K562 (cell line): Measurements from ENCODE around the gene TCF3. TPM values are rescaled to one million over a fixed set of nuclear protein-coding genes. Genes with fewer than 3 reads are reported as not detected.

Experiments
- ATAC-seq: fragments of 200-7000 bp; cut with Tn5 transposase; 3 replicates; pipeline ENCODE4 v1.9.1; 2020; ENCODE audit warnings: moderate library complexity
- BruUV-seq: library from RNA; stranded (reverse); fragments of 400-500 nt; replicated peaks from 2 replicates; lab custom pipeline; 2021; lab: Mats Ljungman, UMichigan
- CTCF ChIA-PET: fragments of 300-600 bp; formaldehyde crosslinking; extraction: SDS; loops from one replicate; lab custom pipeline; 2021; ENCODE audit warnings: low intra/inter-chr PET ratio; lab: Yijun Ruan, JAX
- POLR2A ChIA-PET: fragments of 300-600, 350-650 bp; sonication (Branson Sonifier 250); formaldehyde crosslinking; extraction: SDS; loops from one replicate; lab custom pipeline; 2021; ENCODE audit warnings: antibody characterized with exemption, inconsistent platforms; lab: Yijun Ruan, JAX
- DNase-seq, 4 experiments: peaks; one replicate each; pipeline versions ENCODE4 v3.0.0 to v3.0.0-alpha.2; 2011 to 2018; ENCODE audit warnings: low spot score in 3 of 4, mixed read lengths in 3 of 4; ENCODE audit errors: extremely low read depth in 1 of 4
- FAIRE-seq: peaks from 2 replicates; lab custom pipeline; 2011; peaks lifted over from hg19 to GRCh38; lab: Jason Lieb, UNC
- H2AFZ ChIP-seq: 2 replicates; pipeline ENCODE4 v1.6.0; 2011; ENCODE audit warnings: low read depth, low read length, control low read depth, inconsistent platforms
- H3K27ac ChIP-seq: fragments of 200-600 bp; 3 replicates; pipeline ENCODE4 v1.8.0; 2011; ENCODE audit warnings: low read depth, mild to moderate bottlenecking, control low read depth, inconsistent platforms, low read length, moderate library complexity, mixed read lengths; ENCODE audit errors: extremely low read depth
- H3K27me3 ChIP-seq, 2 experiments: fragments of 300-600 bp in 1 of 2; 2 replicates in 1 of 2; 3 replicates in 1 of 2; pipeline versions ENCODE4 v1.6.0 to v1.8.0; 2011; ENCODE audit warnings: inconsistent platforms in 2 of 2, low read length in 2 of 2, mild to moderate bottlenecking in 1 of 2, mixed read lengths in 1 of 2, moderate library complexity in 1 of 2; ENCODE audit not compliant: control insufficient read depth in 2 of 2, insufficient read depth in 2 of 2
- H3K36me3 ChIP-seq: fragments of 300-600 bp; 3 replicates; pipeline ENCODE4 v1.8.0; 2011; ENCODE audit warnings: mild to moderate bottlenecking, low read length, inconsistent platforms; ENCODE audit not compliant: control insufficient read depth, insufficient read depth
- H3K4me1 ChIP-seq, 2 experiments: fragments of 200-600 bp in 1 of 2; replicated peaks in 1 of 2; 2 replicates in 1 of 2; 3 replicates in 1 of 2; pipeline versions ENCODE4 v1.5.1 to v1.8.0; 2011; ENCODE audit warnings: inconsistent platforms in 2 of 2, low read length in 2 of 2, mild to moderate bottlenecking in 1 of 2, mixed read lengths in 1 of 2, moderate library complexity in 1 of 2; ENCODE audit not compliant: control insufficient read depth in 2 of 2, insufficient read depth in 2 of 2
- H3K4me2 ChIP-seq: 2 replicates; pipeline ENCODE4 v1.6.1; 2011; ENCODE audit warnings: low read length, control low read depth, inconsistent platforms, mixed read lengths; ENCODE audit not compliant: insufficient read depth
- H3K4me3 ChIP-seq: fragments of 200-600 bp; sonication (generic), shearing (Covaris generic); 2 replicates; pipeline ENCODE4 v1.5.1; 2016; ENCODE audit warnings: control low read depth, inconsistent platforms
- H3K79me2 ChIP-seq: fragments of 200-600 bp; 3 replicates; pipeline ENCODE4 v1.8.0; 2011; ENCODE audit warnings: low read length, inconsistent platforms; ENCODE audit not compliant: control insufficient read depth, insufficient read depth
- H3K9ac ChIP-seq, 2 experiments: 2 replicates each; pipeline versions ENCODE4 v1.6.0 to v1.6.1; 2011; ENCODE audit warnings: low read depth in 2 of 2, low read length in 2 of 2, control low read depth in 1 of 2, inconsistent platforms in 1 of 2, mild to moderate bottlenecking in 1 of 2, mixed read lengths in 1 of 2; ENCODE audit not compliant: insufficient read depth in 1 of 2
- H3K9me1 ChIP-seq: one replicate; pipeline ENCODE4 v1.6.0; 2011; ENCODE audit warnings: inconsistent platforms, mild to moderate bottlenecking, low read length, moderate library complexity; ENCODE audit not compliant: control insufficient read depth, insufficient read depth
- H3K9me3 ChIP-seq: replicated peaks from 2 replicates; pipeline ENCODE4 v1.5.1; 2011; ENCODE audit warnings: low read depth, low read length, inconsistent platforms; ENCODE audit not compliant: control insufficient read depth, insufficient read depth
- H4K20me1 ChIP-seq: replicated peaks from 2 replicates; pipeline ENCODE4 v1.6.1; 2011; ENCODE audit warnings: low read length, inconsistent platforms, mixed read lengths; ENCODE audit not compliant: control insufficient read depth, insufficient read depth
- ATF7 ChIP-seq: fragments of 450-650 bp; IDR thresholded peaks from 2 replicates; pipeline ENCODE4 v1.7.1; 2014; ENCODE audit warnings: mild to moderate bottlenecking, moderate library complexity
- CHD1 ChIP-seq: fragments of 200-600 bp; sonication (generic); IDR thresholded peaks from one replicate; pipeline ENCODE4 v1.6.1; 2012; ENCODE audit warnings: mild to moderate bottlenecking, moderate library complexity, low read length, inconsistent platforms
- CXXC5 ChIP-seq: fragments of 250-450 bp; sonication (Bioruptor Pico); IDR thresholded peaks from 2 replicates; pipeline ENCODE4 v1.8.0; 2022; ENCODE audit warnings: inconsistent platforms, mild to moderate bottlenecking, moderate library complexity
- EZH2 ChIP-seq: IDR thresholded peaks from 2 replicates; pipeline ENCODE4 v1.6.1; 2012; ENCODE audit warnings: low read depth, mild to moderate bottlenecking, inconsistent platforms, low read length, borderline replicate concordance
- MECOM ChIP-seq: fragments of 250-450 bp; sonication (Bioruptor Pico); IDR thresholded peaks from 2 replicates; pipeline ENCODE4 v1.8.0; 2022; ENCODE audit warnings: inconsistent platforms
- RAD21 ChIP-seq, 2 experiments: fragments of 250-450 bp in 1 of 2; fragments of 450-650 bp in 1 of 2; sonication (Bioruptor Pico) in 1 of 2; formaldehyde crosslinking in 1 of 2; IDR thresholded peaks in 1 of 2; conservative IDR thresholded peaks in 1 of 2; 2 replicates each; pipeline versions ENCODE4 v1.4.0 to v1.8.0; 2020 to 2022; ENCODE audit warnings: mild to moderate bottlenecking in 2 of 2, moderate library complexity in 1 of 2
- UBTF ChIP-seq, 2 experiments: IDR thresholded peaks; 2 replicates each; pipeline ENCODE4 v1.6.1; 2012; ENCODE audit warnings: improper control_type of control experiment in 2 of 2, low read depth in 2 of 2, low read length in 2 of 2, borderline replicate concordance in 1 of 2
- VEZF1 ChIP-seq: fragments of 200-800 bp; sonication (Bioruptor generic); IDR thresholded peaks from 2 replicates; pipeline ENCODE4 v1.6.1; 2017; ENCODE audit warnings: missing genetic modification characterization, missing compliant biosample characterization
- WGBS: fragments of 100-300 bp; shearing (Covaris generic); methylation state at CpG from one replicate; pipeline ENCODE4 v1.1.6; 2016; ENCODE audit warnings: low coverage, mixed read lengths; ENCODE audit not compliant: insufficient coverage; ENCODE audit errors: missing lambda C conversion rate; 5-methylcytosine and 5-hydroxymethylcytosine counted together
- in situ Hi-C: fragments of 300-500 bp; cut with MboI; formaldehyde crosslinking; loops from 4 replicates; pipeline ENCODE4 v1.15.0; 2018; ENCODE audit warnings: inconsistent platforms, mixed read lengths
- intact Hi-C: fragments of 100-400 bp; cut with micrococcal nuclease; formaldehyde crosslinking; loops from 2 replicates; pipeline ENCODE4 v1.14.2; 2022
- polyA plus RNA-seq, 8 experiments: library from polyadenylated mRNA; depleted of rRNA in 4 of 8; stranded (reverse) in 5 of 8; unstranded in 3 of 8; fragments of >200 nt; fragmentation: Nextera tagmentation in 2 of 8; fragmentation: Illumina TruSeq in 1 of 8; extraction: Ambion mirVana in 2 of 8; extraction: Trizol in 1 of 8; gene quantifications; 2 replicates each; pipeline versions ENCODE4 v1.2.1 to v1.2.3, GENCODE V29; 2011 to 2014; ENCODE audit warnings: inconsistent platforms in 1 of 8, missing spikeins in 1 of 8
- total RNA-seq, 7 experiments: library from RNA; depleted of rRNA in 6 of 7; stranded (reverse); fragments of >200 nt in 6 of 7; fragmentation: Illumina TruSeq in 2 of 7; extraction: Trizol in 2 of 7; gene quantifications; 2 replicates each; pipeline versions ENCODE4 v1.2.1 to v1.2.3, GENCODE V29; 2011 to 2021; ENCODE audit warnings: low replicate concordance in 1 of 7
- TF ChIP-seq, protein P1 (sequence below), 3 experiments: fragments of 200-800 bp in 1 of 3; sonication (Bioruptor generic) in 1 of 3; sonication (generic) in 1 of 3; formaldehyde crosslinking in 1 of 3; IDR thresholded peaks; 2 replicates each; pipeline versions ENCODE4 v1.6.1 to v1.8.0; 2016 to 2022; ENCODE audit warnings: mild to moderate bottlenecking in 2 of 3, missing compliant biosample characterization in 2 of 3, missing genetic modification characterization in 2 of 3, missing genetic modification reagents in 1 of 3
- TF ChIP-seq, protein P2 (sequence below), 2 experiments: IDR thresholded peaks; 2 replicates each; pipeline ENCODE4 v1.6.1; 2011; ENCODE audit warnings: borderline replicate concordance in 1 of 2, control low read depth in 1 of 2, low read depth in 1 of 2, low read length in 1 of 2, mild to moderate bottlenecking in 1 of 2, mixed read lengths in 1 of 2, moderate library complexity in 1 of 2; ENCODE audit not compliant: insufficient read depth in 1 of 2, insufficient read length in 1 of 2, poor library complexity in 1 of 2, severe bottlenecking in 1 of 2; ENCODE audit errors: extremely low read depth in 1 of 2

Gene TCF3
- total and polyA plus RNA-seq, 9 of the 15 experiments (the other 6 are each of a cell fraction or from before 2014, with no cell fraction given), result 5.6 to 259 (median 84.0) TPM

DNA sequence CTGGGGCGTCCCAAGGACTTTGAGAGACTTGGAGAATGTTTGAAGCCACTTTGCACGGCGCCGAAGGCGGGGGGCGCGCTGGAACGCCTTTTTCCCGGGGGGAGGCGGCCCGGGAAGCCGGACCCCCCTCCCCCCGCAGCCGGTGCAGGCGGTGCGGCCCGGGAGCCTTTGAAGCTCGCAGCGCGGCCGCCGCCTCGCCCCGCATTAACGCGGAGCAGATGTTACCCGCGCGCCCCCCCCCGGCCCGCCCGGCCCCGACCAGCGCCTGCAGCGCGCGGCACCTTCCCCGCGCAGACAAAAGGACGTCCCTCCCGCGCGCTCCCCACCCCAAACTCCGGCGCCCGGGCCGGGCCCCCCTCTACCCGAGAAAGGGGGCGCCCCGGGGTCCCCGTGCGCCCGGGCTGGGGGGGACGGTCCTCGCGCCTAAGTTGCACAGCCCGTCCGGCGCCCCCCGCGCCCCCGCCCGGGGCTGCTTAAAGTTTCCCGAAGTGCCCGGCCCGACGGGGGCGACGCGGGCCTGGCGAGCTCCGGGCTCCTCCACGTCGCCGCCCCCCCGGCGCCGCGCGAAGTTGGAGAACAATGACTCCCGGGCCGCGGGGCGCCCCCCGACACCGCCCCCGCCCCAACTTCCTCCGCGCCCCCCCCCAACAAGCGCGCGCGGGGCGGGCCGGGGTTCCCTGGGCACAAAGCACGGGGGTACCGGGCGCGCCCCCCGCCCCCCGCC, 685 bp downstream of the TCF3 start:
- ChIA-PET CTCF (no interaction called here), POLR2A (interaction anchor here (0.6 to 1.4 kb wide), 3 partner anchors 46 to 103 kb away, joined by 3 to 4 read pairs (median 3); partner anchors contain the start of genes MBD3 and UQCR11)
- ATAC-seq, result peak; percentile 50
- H4K20me1 ChIP-seq, result no peaks in the 10 kb centered on the region; the same call in 1 of the 2 replicates
- BruUV-seq, result no TSS peak
- peak overlapping the region; percentile 75 to 94 for H3K9ac ChIP-seq
- peak; percentile 61 to 73 (median 69) for DNase-seq
- H2AFZ ChIP-seq, result 0 out of 2 replicates have a peak overlapping the region, but pooled peaks have one; percentile 44
- intact Hi-C loops, result loop anchor here (5.0 kb wide), 1 partner anchor 44 kb away; the partner anchor contains the start of gene UQCR11
- in situ Hi-C loops, result no loop called here
- FAIRE-seq, result no peak
- under 1% methylated on average over 24 of the region's 101 CpGs for WGBS
- no peaks in the 10 kb centered on the region for H3K27me3 ChIP-seq
- H3K79me2 ChIP-seq, result peaks cover 48% of the 10 kb centered on the region
- H3K4me1 ChIP-seq, result peaks cover 12 to 78% of the 10 kb centered on the region in 2 experiments
- peak overlapping the region; percentile 89 for H3K27ac ChIP-seq
- peak overlapping the region; percentile 79 for H3K4me3 ChIP-seq
- peak overlapping the region; percentile 73 for H3K4me2 ChIP-seq
- H3K9me3 ChIP-seq, result no peaks in the 10 kb centered on the region
- no peaks in the 10 kb centered on the region for H3K9me1 ChIP-seq
- peaks cover 37% of the 10 kb centered on the region; the same call in 2 of the 3 replicates for H3K36me3 ChIP-seq
- peak; percentile 77 for TF ChIP-seq CXXC5 (CRISPR knock-in tag)
- 0 out of 4 replicates have a peak, but pooled peaks of 1 of the 2 experiments have one; percentile 22 for TF ChIP-seq UBTF (IDR thresholded peaks at IDR 0.05; ENCODE audit: borderline replicate concordance in 1 of 2, low read depth in 2 of 2, low read length in 2 of 2)
- peak; percentile 88 for TF ChIP-seq VEZF1 (CRISPR knock-in tag)
- TF ChIP-seq RAD21 (CRISPR knock-in tag; conservative IDR thresholded peaks at IDR 0.05 in 1 of 2, IDR thresholded peaks at IDR 0.05 in 1 of 2), result peak in 1 of 2 experiments; percentile 20; a peak in 1 of 4 replicates
- TF ChIP-seq, protein P1, sequence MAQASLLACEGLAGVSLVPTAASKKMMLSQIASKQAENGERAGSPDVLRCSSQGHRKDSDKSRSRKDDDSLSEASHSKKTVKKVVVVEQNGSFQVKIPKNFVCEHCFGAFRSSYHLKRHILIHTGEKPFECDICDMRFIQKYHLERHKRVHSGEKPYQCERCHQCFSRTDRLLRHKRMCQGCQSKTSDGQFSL (CRISPR knock-in tag; IDR thresholded peaks at IDR 0.05), result peak; percentile 68
- TF ChIP-seq, protein P1 (tag; IDR thresholded peaks at IDR 0.05), result peak in 1 of 2 experiments; percentile 83; a peak in 2 of 4 replicates
- TF ChIP-seq ATF7, result 0 out of 2 replicates have a peak, but pooled peaks have one; percentile 19
- no peak for TF ChIP-seq MECOM (CRISPR knock-in tag)
- peak; percentile 19 for TF ChIP-seq CHD1
- TF ChIP-seq, protein P2, sequence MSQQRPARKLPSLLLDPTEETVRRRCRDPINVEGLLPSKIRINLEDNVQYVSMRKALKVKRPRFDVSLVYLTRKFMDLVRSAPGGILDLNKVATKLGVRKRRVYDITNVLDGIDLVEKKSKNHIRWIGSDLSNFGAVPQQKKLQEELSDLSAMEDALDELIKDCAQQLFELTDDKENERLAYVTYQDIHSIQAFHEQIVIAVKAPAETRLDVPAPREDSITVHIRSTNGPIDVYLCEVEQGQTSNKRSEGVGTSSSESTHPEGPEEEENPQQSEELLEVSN (IDR thresholded peaks at IDR 0.05; ENCODE audit: borderline replicate concordance in 1 of 2, extremely low read depth in 1 of 2, insufficient read depth in 1 of 2, insufficient read length in 1 of 2, low read depth in 1 of 2, low read length in 1 of 2, poor library complexity in 1 of 2, severe bottlenecking in 1 of 2), result peak in 1 of 2 experiments; percentile 71
- no peak for TF ChIP-seq EZH2
